OCI-LY3 (cell line): ENCODE results near the gene GRID2.

ENCODE experiments used
- H2AFZ ChIP-seq: fragments of 200-600, 300-600 bp; shearing (Covaris generic); 2 replicates; pipeline ENCODE4 v1.6.0; 2014; ENCODE audit warnings: antibody characterized with exemption, low read depth, low read length
- H3K27ac ChIP-seq: fragments of 200-600, 300-600 bp; sonication (generic); 2 replicates; pipeline ENCODE4 v1.5.1; 2014; ENCODE audit warnings: mild to moderate bottlenecking, low read length, moderate library complexity, mixed read lengths
- H3K27me3 ChIP-seq: fragments of 200-600, 300-600 bp; sonication (generic); 2 replicates; pipeline ENCODE4 v1.6.1; 2014; ENCODE audit warnings: low read depth, low read length, mixed read lengths
- H3K36me3 ChIP-seq: fragments of 200-600, 300-600 bp; sonication (generic); replicated peaks from 2 replicates; pipeline ENCODE3; 2014; ENCODE audit warnings: low read depth, low read length, mixed read lengths
- H3K4me1 ChIP-seq: fragments of 300-600, 200-600 bp; sonication (generic); 2 replicates; pipeline ENCODE4 v1.6.1; 2014; ENCODE audit warnings: low read length, mixed read lengths
- H3K4me2 ChIP-seq: fragments of 200-600, 300-600 bp; sonication (generic); 2 replicates; pipeline ENCODE4 v1.6.1; 2014; ENCODE audit warnings: low read length, mixed read lengths
- H3K4me3 ChIP-seq: fragments of 300-600, 200-600 bp; sonication (generic); 2 replicates; pipeline ENCODE4 v1.5.1; 2014; ENCODE audit warnings: antibody characterized with exemption, mild to moderate bottlenecking, low read length, moderate library complexity
- H3K79me2 ChIP-seq: fragments of 300-600, 200-600 bp; shearing (Covaris generic); 2 replicates; pipeline ENCODE4 v1.6.1; 2014; ENCODE audit warnings: mild to moderate bottlenecking, low read length, mixed read lengths
- H3K9ac ChIP-seq: fragments of 300-600, 200-600 bp; shearing (Covaris generic); 2 replicates; pipeline ENCODE4 v1.6.0; 2014; ENCODE audit warnings: mild to moderate bottlenecking, low read length, moderate library complexity
- H3K9me3 ChIP-seq: fragments of 200-600, 300-600 bp; shearing (Covaris generic); 2 replicates; pipeline ENCODE4 v1.6.1; 2014; ENCODE audit warnings: low read length, mixed read lengths; ENCODE audit not compliant: insufficient read depth
- H4K20me1 ChIP-seq: fragments of 200-600, 300-600 bp; sonication (generic); 2 replicates; pipeline ENCODE4 v1.6.1; 2016; ENCODE audit warnings: low read length, mixed read lengths; ENCODE audit not compliant: insufficient read depth
- EZH2phosphoT487 ChIP-seq: fragments of 200-600 bp; shearing (Covaris generic); IDR thresholded peaks from 2 replicates; pipeline ENCODE4 v1.6.1; 2018; ENCODE audit warnings: antibody characterized with exemption, mixed run types, low read depth
- TF ChIP-seq, protein P1 (sequence below): fragments of 200-600, 300-600 bp; sonication (generic); IDR thresholded peaks from 2 replicates; pipeline ENCODE4 v1.5.1; 2014; ENCODE audit warnings: antibody characterized with exemption, low read length, low read depth

GRID2 gene

DNA sequence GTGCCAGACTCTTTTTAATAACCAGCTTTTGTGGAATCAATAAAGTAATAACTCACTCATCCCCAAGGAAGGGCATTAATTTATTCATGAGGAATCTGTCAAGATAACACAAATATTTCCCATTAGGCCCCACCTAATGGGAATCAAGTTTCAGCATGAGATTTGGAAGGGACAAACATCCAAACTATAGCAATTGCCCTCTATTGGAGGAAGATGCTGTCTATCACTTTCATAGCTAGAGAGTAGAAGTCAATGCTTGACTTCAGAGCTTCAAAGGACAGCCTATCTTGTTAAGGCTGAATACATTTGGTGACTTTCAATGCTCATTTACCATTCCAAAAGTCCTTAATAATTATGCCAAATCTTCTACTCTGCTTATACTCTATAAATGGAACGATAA is 1439.9 kb downstream of the GRID2 start:
- H3K9me3 ChIP-seq, result no peaks in the 10 kb centered on the region
- TF ChIP-seq EZH2phosphoT487, result no peak
- TF ChIP-seq, protein P1, sequence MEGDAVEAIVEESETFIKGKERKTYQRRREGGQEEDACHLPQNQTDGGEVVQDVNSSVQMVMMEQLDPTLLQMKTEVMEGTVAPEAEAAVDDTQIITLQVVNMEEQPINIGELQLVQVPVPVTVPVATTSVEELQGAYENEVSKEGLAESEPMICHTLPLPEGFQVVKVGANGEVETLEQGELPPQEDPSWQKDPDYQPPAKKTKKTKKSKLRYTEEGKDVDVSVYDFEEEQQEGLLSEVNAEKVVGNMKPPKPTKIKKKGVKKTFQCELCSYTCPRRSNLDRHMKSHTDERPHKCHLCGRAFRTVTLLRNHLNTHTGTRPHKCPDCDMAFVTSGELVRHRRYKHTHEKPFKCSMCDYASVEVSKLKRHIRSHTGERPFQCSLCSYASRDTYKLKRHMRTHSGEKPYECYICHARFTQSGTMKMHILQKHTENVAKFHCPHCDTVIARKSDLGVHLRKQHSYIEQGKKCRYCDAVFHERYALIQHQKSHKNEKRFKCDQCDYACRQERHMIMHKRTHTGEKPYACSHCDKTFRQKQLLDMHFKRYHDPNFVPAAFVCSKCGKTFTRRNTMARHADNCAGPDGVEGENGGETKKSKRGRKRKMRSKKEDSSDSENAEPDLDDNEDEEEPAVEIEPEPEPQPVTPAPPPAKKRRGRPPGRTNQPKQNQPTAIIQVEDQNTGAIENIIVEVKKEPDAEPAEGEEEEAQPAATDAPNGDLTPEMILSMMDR, result no peak
- H3K27me3 ChIP-seq, result no peaks in the 10 kb centered on the region
- no peak overlapping the region for H3K9ac ChIP-seq
- 0 out of 2 replicates have a peak overlapping the region, but pooled peaks have one; percentile 42 for H2AFZ ChIP-seq
- H3K4me1 ChIP-seq, result peaks cover 28% of the 10 kb centered on the region
- no peaks in the 10 kb centered on the region for H3K36me3 ChIP-seq
- no peak overlapping the region for H3K4me3 ChIP-seq
- no peak overlapping the region for H3K27ac ChIP-seq
- no peaks in the 10 kb centered on the region for H3K79me2 ChIP-seq
- H4K20me1 ChIP-seq, result no peaks in the 10 kb centered on the region
- no peak overlapping the region for H3K4me2 ChIP-seq

DNA sequence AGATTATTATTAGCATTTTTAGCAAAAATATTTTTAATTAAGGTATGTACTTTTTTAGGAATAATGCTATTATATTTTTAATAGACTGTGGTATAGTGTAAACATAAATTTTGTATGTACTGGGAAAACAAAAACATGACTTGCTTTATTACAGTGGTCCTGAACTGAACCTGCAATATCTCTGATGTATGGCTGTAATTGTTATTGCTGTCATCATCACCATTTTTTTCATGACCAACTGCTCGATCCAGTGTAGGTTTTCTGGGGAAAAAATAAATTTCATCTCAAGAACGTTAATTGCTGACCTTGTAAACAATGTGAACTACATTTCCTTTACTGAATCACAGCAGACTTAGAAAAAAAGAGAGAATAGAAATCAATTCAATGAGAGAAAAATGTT is 1441.2 kb downstream of the GRID2 start:
- no peak overlapping the region for H3K4me3 ChIP-seq
- H3K4me2 ChIP-seq, result no peak overlapping the region
- H3K27me3 ChIP-seq, result no peaks in the 10 kb centered on the region
- no peaks in the 10 kb centered on the region for H3K36me3 ChIP-seq
- H3K79me2 ChIP-seq, result no peaks in the 10 kb centered on the region
- no peak for TF ChIP-seq EZH2phosphoT487
- TF ChIP-seq, protein P1, result no peak
- no peaks in the 10 kb centered on the region for H3K9me3 ChIP-seq
- H3K27ac ChIP-seq, result no peak overlapping the region
- peaks cover 42% of the 10 kb centered on the region for H3K4me1 ChIP-seq
- no peak overlapping the region for H2AFZ ChIP-seq
- no peak overlapping the region for H3K9ac ChIP-seq
- H4K20me1 ChIP-seq, result no peaks in the 10 kb centered on the region

DNA sequence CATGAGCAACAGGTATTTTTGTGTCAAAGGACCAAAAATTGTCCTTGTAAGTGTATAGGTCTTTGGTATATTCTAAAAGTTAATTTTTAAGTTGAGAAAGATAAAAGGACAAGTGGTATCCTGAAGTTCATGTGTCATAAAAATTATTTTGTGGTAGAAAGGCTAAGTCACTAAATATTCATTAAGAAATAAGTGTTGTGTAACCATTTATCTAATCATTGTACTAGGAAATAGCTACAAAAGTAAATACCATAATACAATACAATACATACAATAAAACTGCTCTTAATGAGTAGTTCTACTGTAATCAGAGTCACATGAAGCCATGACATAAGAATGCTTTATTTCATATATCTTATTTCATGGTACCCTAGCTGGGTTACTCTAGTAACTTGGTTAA is 1442.3 kb downstream of the GRID2 start:
- Histone ChIP-seq H3K4me2 (no peak overlapping the region), H3K27me3 (no peaks in the 10 kb centered on the region), H4K20me1 (no peaks in the 10 kb centered on the region), H3K9me3 (no peaks in the 10 kb centered on the region), H3K4me3 (no peak overlapping the region), H2AFZ (no peak overlapping the region), H3K79me2 (no peaks in the 10 kb centered on the region), H3K4me1 (peaks cover 38% of the 10 kb centered on the region), H3K36me3 (no peaks in the 10 kb centered on the region), H3K9ac (no peak overlapping the region), H3K27ac (no peak overlapping the region)
- no peak for TF ChIP-seq EZH2phosphoT487
- TF ChIP-seq, protein P1, result no peak

DNA sequence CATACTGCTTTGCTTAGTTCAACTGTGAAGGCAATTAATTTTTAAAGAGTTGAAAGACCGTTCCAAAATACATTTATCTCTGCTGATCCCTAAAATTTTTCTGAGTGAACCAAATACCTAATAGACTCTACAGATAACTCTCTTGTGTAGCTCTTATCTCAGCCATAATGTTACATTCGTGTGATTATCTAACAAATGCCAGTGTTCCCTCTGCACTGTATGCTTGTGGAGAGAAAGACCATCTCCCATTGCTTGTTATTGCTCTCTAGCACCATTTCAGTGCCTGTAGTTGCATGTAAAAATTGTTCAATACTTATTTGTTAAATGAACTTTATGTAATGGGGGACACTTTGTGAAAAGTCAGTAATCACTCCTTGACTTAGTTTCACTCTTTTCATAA is 1443.5 kb downstream of the GRID2 start:
- no peak overlapping the region for H3K9ac ChIP-seq
- no peaks in the 10 kb centered on the region for H3K79me2 ChIP-seq
- H3K4me3 ChIP-seq, result no peak overlapping the region
- H3K9me3 ChIP-seq, result no peaks in the 10 kb centered on the region
- no peak overlapping the region for H2AFZ ChIP-seq
- no peaks in the 10 kb centered on the region for H3K36me3 ChIP-seq
- peaks cover 34% of the 10 kb centered on the region for H3K4me1 ChIP-seq
- no peaks in the 10 kb centered on the region for H3K27me3 ChIP-seq
- TF ChIP-seq, protein P1, result no peak
- TF ChIP-seq EZH2phosphoT487, result no peak
- no peaks in the 10 kb centered on the region for H4K20me1 ChIP-seq
- H3K27ac ChIP-seq, result no peak overlapping the region
- no peak overlapping the region for H3K4me2 ChIP-seq
